GM18505 (cell line): Measurements from ENCODE around the gene RIPK3.
"Not testable (repeated sequence)": the region's sequence is repeated elsewhere in the genome, so short reads cannot be mapped to it uniquely, and the experiment has no call there.

Source experiments
- ATAC-seq: cut with Tn5 transposase; IDR thresholded peaks from one replicate; pipeline ENCODE4 v1.9.1; 2021; ENCODE audit not compliant: unreplicated experiment
- POLR2A ChIP-seq: IDR thresholded peaks from 4 replicates; pipeline ENCODE4 v1.6.1; 2011; ENCODE audit warnings: borderline replicate concordance; ENCODE audit not compliant: insufficient read depth, insufficient read length; ENCODE audit errors: extremely low read depth

Gene RIPK3

GRCh38 chr14:24377657-24378056 lies 37.9 kb upstream of the RIPK3 start:
- ATAC-seq = no peak
- TF ChIP-seq POLR2A = no peak

GRCh38 chr14:24377126-24377525 lies 37.3 kb upstream of the RIPK3 start:
- ATAC-seq = no peak
- no peak for TF ChIP-seq POLR2A

- ATAC-seq = no peak
- TF ChIP-seq POLR2A = no peak
Measured at GRCh38 chr14:24376448-24377070, 36.8 kb upstream of the RIPK3 start.

- no peak for ATAC-seq
- no peak for TF ChIP-seq POLR2A
Measured at GRCh38 chr14:24372701-24373416, 33.1 kb upstream of the RIPK3 start.

- ATAC-seq = not testable (repeated sequence)
Measured at GRCh38 chr14:24371605-24372004, 31.8 kb upstream of the RIPK3 start.

- no peak for ATAC-seq
- TF ChIP-seq POLR2A = no peak
Measured at GRCh38 chr14:24370748-24371147, 31.0 kb upstream of the RIPK3 start.

- no peak for ATAC-seq
- TF ChIP-seq POLR2A = no peak
Measured at GRCh38 chr14:24369907-24370687, 30.3 kb upstream of the RIPK3 start.

- ATAC-seq = no peak
- TF ChIP-seq POLR2A = no peak
Measured at GRCh38 chr14:24369463-24369862, 29.7 kb upstream of the RIPK3 start.

- no peak for TF ChIP-seq POLR2A
- no peak for ATAC-seq
Measured at GRCh38 chr14:24368562-24369252, 28.9 kb upstream of the RIPK3 start.

GRCh38 chr14:24368212-24368561 lies 28.4 kb upstream of the RIPK3 start:
- TF ChIP-seq POLR2A = no peak

GRCh38 chr14:24367514-24368211 lies 27.9 kb upstream of the RIPK3 start, which contains the start of gene NFATC4:
NFATC4 (plus strand) TSS chr14:24368184; CDS start chr14:24368341, 157 bp downstream.
- no peak for TF ChIP-seq POLR2A
- ATAC-seq = no peak

More at GRCh38 chr14:24368212-24368561, 28.4 kb upstream of the RIPK3 start:
- no peak for ATAC-seq

- TF ChIP-seq POLR2A = no peak
- ATAC-seq = peak; percentile 46
Measured at GRCh38 chr14:24366721-24367513, 27.1 kb upstream of the RIPK3 start.
